GM08714 (cell line): ENCODE measurements around the gene GLO1.

Experiments used
- H3K4me3 ChIP-seq: fragments of 200-500 bp; sonication (Bioruptor generic); 2 replicates; pipeline ENCODE4 v1.5.1; 2014; ENCODE audit warnings: mild to moderate bottlenecking, low read length, inconsistent platforms
- ZNF274 ChIP-seq: IDR thresholded peaks from 2 replicates; pipeline ENCODE4 v1.6.1; 2012; ENCODE audit warnings: mild to moderate bottlenecking, low read depth, low read length

The GLO1 gene

GRCh38 chr6:38695227-38695900 lies 7.6 kb downstream of the GLO1 start:
- no peak overlapping the region for H3K4me3 ChIP-seq
- no peak for TF ChIP-seq ZNF274

GRCh38 chr6:38688579-38689087 lies 14.3 kb downstream of the GLO1 start:
- TF ChIP-seq ZNF274 = no peak
- no peak overlapping the region; the same call in 1 of the 2 replicates for H3K4me3 ChIP-seq

GRCh38 chr6:38687549-38687948 lies 15.4 kb downstream of the GLO1 start:
- no peak overlapping the region for H3K4me3 ChIP-seq
- TF ChIP-seq ZNF274 = no peak

- no peak for TF ChIP-seq ZNF274
- H3K4me3 ChIP-seq = no peak overlapping the region
These were observed 15.9 kb downstream of the GLO1 start for GRCh38 chr6:38687043-38687353.

GRCh38 chr6:38686270-38687042 lies 16.5 kb downstream of the GLO1 start:
- no peak for TF ChIP-seq ZNF274
- no peak overlapping the region for H3K4me3 ChIP-seq

GRCh38 chr6:38684904-38685303 lies 18.0 kb downstream of the GLO1 start:
- TF ChIP-seq ZNF274 = no peak
- no peak overlapping the region for H3K4me3 ChIP-seq

- no peak for TF ChIP-seq ZNF274
- H3K4me3 ChIP-seq = no peak overlapping the region
These were observed 18.7 kb downstream of the GLO1 start for GRCh38 chr6:38684237-38684636.

GRCh38 chr6:38681850-38682249 lies 21.1 kb downstream of the GLO1 start:
- TF ChIP-seq ZNF274 = no peak
- no peak overlapping the region for H3K4me3 ChIP-seq

- no peak overlapping the region for H3K4me3 ChIP-seq
- no peak for TF ChIP-seq ZNF274
These were observed 23.3 kb downstream of the GLO1 start for GRCh38 chr6:38679668-38680067.

- no peak for TF ChIP-seq ZNF274
- no peak overlapping the region for H3K4me3 ChIP-seq
These were observed 24.7 kb downstream of the GLO1 start for GRCh38 chr6:38678178-38678760.

- TF ChIP-seq ZNF274 = no peak
- H3K4me3 ChIP-seq = no peak overlapping the region; the same call in 1 of the 2 replicates
These were observed 25.9 kb downstream of the GLO1 start for GRCh38 chr6:38676974-38677544.

GRCh38 chr6:38676236-38676973 lies 26.5 kb downstream of the GLO1 start:
- H3K4me3 ChIP-seq = no peak overlapping the region
- no peak for TF ChIP-seq ZNF274

- no peak overlapping the region for H3K4me3 ChIP-seq
- TF ChIP-seq ZNF274 = no peak
These were observed 29.4 kb downstream of the GLO1 start for GRCh38 chr6:38673397-38674165.
